IPS-18c (cell line): ENCODE results near the gene TMEM217.

Experiments used
- H3K4me3 ChIP-seq: 2 replicates; pipeline ENCODE4 v1.7.0; 2013; ENCODE audit warnings: low read depth, mild to moderate bottlenecking, low read length, moderate library complexity; ENCODE audit not compliant: insufficient read depth
- H3K9me3 ChIP-seq: one replicate; pipeline ENCODE4 v1.6.1; 2013; ENCODE audit warnings: mild to moderate bottlenecking, low read length, moderate library complexity; ENCODE audit not compliant: control insufficient read depth, insufficient read depth

The TMEM217 gene

DNA sequence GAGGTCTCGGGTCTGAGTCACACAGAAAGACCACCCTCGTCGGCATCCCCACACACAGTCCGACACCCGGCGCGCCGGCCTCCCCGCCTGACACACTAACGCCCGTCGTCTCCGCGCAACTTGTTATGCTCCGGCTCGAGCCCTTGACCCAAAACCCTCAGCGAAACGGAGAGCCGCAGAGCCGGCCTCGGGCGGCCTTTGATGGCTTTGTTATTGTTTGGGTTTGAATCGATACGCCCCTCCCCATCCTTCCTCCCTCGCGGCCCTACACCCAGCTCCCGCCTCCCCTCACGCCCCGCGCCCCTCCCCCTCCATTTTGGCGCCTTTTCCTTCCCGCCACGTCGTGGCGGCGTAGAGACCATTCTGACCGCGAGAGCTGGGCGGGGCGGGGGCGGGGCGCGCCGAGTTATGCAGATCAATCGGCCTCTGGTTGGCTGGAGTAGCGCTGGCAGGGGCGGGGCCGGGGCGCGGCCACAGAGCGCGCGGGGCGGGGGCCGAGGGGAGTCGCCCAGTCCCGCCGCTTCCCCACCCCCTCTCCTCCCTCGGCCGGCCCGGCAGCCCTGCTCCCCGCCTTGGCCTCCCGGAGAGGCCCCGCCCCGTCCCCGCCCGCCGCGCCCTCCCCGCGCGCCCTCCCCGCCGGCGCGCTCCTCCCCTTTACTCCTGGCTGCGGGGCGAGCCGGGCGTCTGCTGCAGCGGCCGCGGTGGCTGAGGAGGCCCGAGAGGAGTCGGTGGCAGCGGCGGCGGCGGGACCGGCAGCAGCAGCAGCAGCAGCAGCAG lies 88.3 kb downstream of the TMEM217 start, which contains the start of gene PIM1:
Gene PIM1 (plus strand): TSS at position 657 of the 777 bp plus-strand sequence. CDS start 424 bp downstream, outside the sequence.
- H3K4me3 ChIP-seq, result peak within 1 kb of the TSS; percentile 99
- H3K9me3 ChIP-seq, result no peaks in the 10 kb centered on the region

DNA sequence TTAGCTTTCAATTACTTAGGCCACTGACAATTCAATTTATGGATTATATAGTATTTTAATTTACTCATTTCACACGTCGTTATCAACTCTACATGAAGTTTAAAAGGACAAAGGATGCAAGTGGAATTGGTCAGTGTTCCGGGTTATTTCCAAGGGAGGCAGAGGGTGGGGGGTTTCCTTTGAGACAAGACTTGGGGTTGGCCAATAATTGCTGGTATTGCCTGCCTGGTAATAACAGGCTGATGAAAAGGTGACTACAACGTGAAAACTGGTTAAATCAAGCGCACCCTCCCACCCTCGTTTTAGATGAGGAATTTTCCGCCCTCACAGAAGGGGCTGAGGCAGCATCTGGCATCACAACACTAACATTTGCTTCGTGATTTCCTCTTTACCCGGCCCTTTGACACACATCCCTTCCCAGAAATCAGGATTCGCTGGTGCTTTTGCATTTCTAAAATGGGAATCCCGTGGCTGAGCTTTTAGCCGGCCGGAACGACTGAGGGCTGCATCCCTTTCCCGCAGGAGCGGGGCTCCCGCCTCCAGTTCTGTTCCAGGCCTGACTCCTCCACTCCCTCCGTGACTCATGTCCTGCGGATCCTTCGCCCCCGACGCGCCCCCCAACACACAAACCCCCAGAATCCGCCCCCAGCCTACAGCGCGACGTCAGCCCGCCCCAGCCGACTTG lies 89.0 kb downstream of the TMEM217 start:
- peak overlapping the region; percentile 66 for H3K4me3 ChIP-seq
- H3K9me3 ChIP-seq, result no peaks in the 10 kb centered on the region

DNA sequence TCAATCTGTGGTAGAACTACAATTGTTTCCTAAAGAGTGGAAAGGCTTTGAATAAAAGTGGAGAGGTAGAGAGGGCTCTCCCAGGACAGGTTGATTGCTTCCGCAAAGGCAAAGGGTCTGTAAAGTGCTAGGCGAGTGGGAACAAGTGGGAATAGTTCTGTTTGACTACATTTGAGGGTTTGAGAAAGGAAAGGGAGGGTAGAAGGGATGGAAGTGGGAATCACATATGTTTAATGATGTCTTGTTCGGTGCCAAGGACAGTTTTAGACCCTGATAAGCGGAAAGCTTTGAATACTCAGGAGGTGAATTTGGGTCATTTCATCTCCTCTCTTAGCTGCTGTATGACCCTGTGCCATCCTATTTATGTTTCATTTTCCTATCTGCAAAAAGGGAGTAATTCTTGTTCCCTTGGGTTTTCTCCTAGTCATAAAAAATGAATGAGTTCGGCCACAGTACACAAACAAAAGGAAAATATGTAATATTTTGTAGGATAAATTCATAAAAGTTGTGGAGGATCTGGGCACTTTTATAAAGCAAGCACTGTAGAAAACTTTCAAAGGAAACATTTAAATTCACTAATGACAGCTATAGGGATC lies 89.7 kb downstream of the TMEM217 start:
- H3K4me3 ChIP-seq, result no peak overlapping the region
- H3K9me3 ChIP-seq, result no peaks in the 10 kb centered on the region

DNA sequence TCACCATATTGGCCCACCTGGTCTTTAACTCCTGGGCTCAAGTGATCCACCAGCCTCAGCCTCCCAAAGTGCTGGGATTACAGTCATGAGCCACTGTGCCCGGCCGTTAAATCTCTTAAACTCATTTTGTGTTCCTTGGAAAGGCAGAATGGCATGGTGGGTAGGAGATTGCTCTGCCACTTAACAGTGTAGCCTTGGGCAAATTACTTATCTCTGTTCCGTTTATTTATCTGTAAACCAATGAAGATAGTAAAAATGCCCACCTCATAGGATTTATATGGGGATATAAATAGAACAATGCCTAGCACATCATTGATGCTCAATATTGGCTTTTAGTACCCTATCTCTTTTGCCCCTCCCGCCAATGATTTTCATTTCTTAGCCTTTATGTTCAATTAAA lies 95.2 kb downstream of the TMEM217 start:
- H3K4me3 ChIP-seq, result no peak overlapping the region
- no peaks in the 10 kb centered on the region for H3K9me3 ChIP-seq
